ENCODE measurements around the gene SHTN1.

Gene SHTN1

GRCh38 chr10:116870949-116871348, 134.0 kb downstream of the SHTN1 start:
- DNase-seq (ENCODE audit: low read depth in 2 of 2) = no peak

GRCh38 chr10:116868722-116869121, 136.3 kb downstream of the SHTN1 start:
- DNase-seq (ENCODE audit: low read depth in 2 of 2) = no peak

GRCh38 chr10:116868198-116868676, 136.8 kb downstream of the SHTN1 start:
- DNase-seq (ENCODE audit: low read depth in 2 of 2) = no peak

- no peak for DNase-seq (ENCODE audit: low read depth in 2 of 2)
Measured at GRCh38 chr10:116866987-116867595, 137.9 kb downstream of the SHTN1 start.

GRCh38 chr10:116866066-116866465, 138.9 kb downstream of the SHTN1 start:
- no peak for DNase-seq (ENCODE audit: low read depth in 2 of 2)

GRCh38 chr10:116864436-116864835, 140.6 kb downstream of the SHTN1 start:
- DNase-seq (ENCODE audit: low read depth in 2 of 2) = no peak

GRCh38 chr10:116861796-116862195, 143.2 kb downstream of the SHTN1 start:
- no peak for DNase-seq (ENCODE audit: low read depth in 2 of 2)

- no peak for DNase-seq (ENCODE audit: low read depth in 2 of 2)
Measured at GRCh38 chr10:116857156-116857555, 147.8 kb downstream of the SHTN1 start.

GRCh38 chr10:116853701-116854100, 151.3 kb downstream of the SHTN1 start:
- no peak for DNase-seq (ENCODE audit: low read depth in 2 of 2)

- DNase-seq (ENCODE audit: low read depth in 2 of 2) = no peak
Measured at GRCh38 chr10:116853287-116853686, 151.7 kb downstream of the SHTN1 start.

- DNase-seq (ENCODE audit: low read depth in 2 of 2) = no peak
Measured at GRCh38 chr10:116852246-116852645, 152.7 kb downstream of the SHTN1 start.

GRCh38 chr10:116850058-116850611, 154.9 kb downstream of the SHTN1 start:
- no peak for DNase-seq (ENCODE audit: low read depth in 2 of 2)

GRCh38 chr10:116849248-116850057, 155.5 kb downstream of the SHTN1 start, which contains the start of gene ENO4:
Gene ENO4 (plus strand): TSS chr10:116849499. CDS start chr10:116849567, 68 bp downstream.
- peak; percentile 78 to 82 for DNase-seq (ENCODE audit: low read depth in 2 of 2)

GRCh38 chr10:116848944-116849247, 156.1 kb downstream of the SHTN1 start:
- DNase-seq (ENCODE audit: low read depth in 2 of 2) = no peak

GRCh38 chr10:116848032-116848943, 156.7 kb downstream of the SHTN1 start:
- DNase-seq (ENCODE audit: low read depth in 2 of 2) = no peak

GRCh38 chr10:116845823-116846222, 159.2 kb downstream of the SHTN1 start:
- DNase-seq (ENCODE audit: low read depth in 2 of 2) = no peak

- no peak for DNase-seq (ENCODE audit: low read depth in 2 of 2)
Measured at GRCh38 chr10:116840389-116841075, 164.5 kb downstream of the SHTN1 start.

GRCh38 chr10:116838143-116838725, 166.8 kb downstream of the SHTN1 start:
- no peak for DNase-seq (ENCODE audit: low read depth in 2 of 2)

- DNase-seq (ENCODE audit: low read depth in 2 of 2) = no peak
Measured at GRCh38 chr10:116836902-116837523, 168.0 kb downstream of the SHTN1 start.

- no peak for DNase-seq (ENCODE audit: low read depth in 2 of 2)
Measured at GRCh38 chr10:116836083-116836482, 168.9 kb downstream of the SHTN1 start.

All from fibroblast of skin of left quadriceps (primary cell).